ENCODE measurements around the gene SYNPO2.
"Not testable (repeated sequence)": the region's sequence is repeated elsewhere in the genome, so short reads cannot be mapped to it uniquely, and the experiment has no call there.

Gene SYNPO2

DNA sequence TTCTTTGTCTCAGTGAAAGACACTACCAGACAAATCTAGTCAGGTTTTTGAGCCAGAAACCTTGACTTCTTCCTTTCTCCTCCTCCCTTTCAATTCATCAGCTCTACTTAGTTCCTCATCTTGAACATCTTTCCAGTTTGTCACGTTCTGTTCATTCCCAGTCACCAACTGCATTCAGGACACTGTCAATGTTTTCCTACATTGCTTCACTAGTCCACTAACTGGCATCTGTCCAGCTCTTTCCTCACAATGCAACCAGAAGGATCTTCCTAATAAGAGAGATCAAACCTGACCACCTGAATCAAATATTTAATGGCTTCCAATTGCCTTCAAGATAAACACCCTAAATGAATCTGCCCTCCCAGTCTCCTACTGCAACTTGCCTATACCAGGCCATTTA, 52.5 kb downstream of the SYNPO2 start:
- DNase-seq: no peak

- no peak for DNase-seq
Observed at GRCh38 chr4:118941799-118942198, 53.1 kb downstream of the SYNPO2 start.

- DNase-seq: no peak
Observed at GRCh38 chr4:118942465-118942864, 53.8 kb downstream of the SYNPO2 start.

DNA sequence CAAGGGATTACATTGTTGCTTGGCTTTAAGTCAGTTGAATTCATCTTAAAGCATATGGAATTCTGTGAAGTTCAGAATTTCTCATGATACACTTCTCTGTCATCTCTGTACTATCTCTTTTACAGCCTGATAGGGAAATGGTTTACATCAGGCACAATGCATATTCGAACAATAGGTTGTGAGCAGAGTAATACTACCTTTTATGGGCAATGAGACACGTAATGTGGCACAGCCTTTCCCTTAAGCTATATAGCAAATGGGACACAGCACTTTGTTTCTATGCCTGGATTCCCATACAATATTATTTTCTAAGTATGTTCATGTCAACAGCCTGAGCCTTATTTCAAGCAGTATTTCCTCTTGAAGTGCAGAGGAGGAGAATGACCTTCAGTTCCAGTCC, 58.4 kb downstream of the SYNPO2 start:
- DNase-seq: no peak

DNA sequence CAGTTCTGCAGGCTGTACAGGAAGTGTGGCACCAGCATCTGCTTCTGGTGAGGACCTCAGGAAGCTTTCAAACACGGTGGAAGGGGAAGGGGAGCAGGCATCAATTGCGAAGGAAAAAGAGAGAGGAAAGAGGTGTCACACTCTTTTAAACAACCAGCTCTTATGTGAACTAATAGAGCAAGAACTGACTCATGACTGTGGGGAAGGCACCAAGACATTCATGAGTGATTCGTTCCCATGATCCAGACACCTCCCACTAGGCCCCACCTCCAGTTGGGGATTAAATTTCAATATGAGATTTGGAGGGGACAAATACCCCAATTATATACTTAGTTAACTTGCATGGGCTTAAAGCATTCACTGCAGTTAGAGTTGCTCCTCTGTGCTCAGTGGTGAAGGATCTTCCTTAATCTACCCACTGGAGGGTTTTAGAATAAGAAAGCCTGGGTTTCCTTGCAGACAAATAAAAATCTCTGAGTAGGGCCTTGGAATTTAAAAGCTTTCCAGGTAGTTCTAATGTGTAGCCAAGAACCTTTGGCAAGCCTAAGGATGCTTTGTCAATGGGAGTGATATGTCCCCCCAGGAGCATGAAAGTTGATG, 60.0 kb downstream of the SYNPO2 start:
- DNase-seq: no peak

DNA sequence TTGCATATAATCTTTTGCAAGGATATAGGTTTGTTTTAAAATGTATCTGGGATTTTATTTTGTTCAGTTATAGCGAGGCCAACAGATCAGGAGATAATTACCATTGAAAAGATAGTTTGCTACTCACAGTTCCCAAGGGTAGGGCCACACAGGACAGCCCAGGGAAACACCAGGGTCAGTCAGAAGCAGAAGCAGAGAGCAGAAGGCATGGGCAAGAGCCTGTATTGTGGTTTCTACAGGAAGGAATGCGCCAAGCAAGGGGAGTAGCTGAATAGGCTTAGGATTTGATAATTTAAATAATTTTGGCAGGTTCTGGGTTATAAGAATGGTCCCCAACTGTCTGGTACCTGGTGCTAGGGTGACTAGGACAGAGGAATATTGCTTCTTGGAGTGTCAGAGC, 61.6 kb downstream of the SYNPO2 start:
- DNase-seq: no peak

- no peak for DNase-seq
Observed at GRCh38 chr4:118950929-118951570, 62.4 kb downstream of the SYNPO2 start.

DNA sequence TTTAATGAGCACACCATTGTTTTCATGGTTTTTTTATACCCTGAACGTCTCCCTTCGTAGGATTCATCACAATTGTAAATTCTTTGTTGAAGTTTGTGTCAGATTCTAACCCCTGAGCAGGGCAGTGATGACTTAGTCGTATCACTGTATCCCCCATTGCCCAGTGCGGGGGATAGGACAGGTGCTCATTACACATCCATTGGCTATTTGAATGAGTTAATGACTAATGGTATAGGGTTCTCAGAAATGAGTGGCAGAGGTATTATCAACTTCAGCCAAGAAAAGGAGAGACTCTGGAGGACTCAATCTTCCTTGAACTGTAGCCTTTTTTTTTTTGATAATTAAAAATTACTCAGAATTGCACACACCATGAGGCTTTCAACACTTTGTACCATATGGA, 64.6 kb downstream of the SYNPO2 start:
- DNase-seq: no peak

- DNase-seq: no peak
Observed at GRCh38 chr4:118954246-118954645, 65.6 kb downstream of the SYNPO2 start.

DNA sequence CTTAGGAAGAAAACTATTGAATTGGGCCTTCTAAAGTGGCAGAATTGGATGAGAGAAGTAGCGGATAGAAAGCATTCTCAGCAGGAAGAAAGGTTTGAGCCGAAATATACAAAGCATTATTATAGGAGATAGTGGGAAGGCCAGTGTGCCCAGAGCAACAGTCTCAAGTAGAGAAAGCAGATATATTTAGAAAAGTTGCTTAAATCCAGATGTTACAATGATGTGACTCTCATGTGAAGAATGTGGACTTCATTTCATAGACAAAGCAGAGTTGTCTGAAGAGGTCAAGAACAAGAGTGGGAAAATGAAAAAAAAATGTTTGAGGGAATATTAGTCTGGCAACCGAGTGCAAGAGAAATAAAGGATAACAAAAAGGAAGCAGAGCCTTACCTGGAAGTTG, 66.9 kb downstream of the SYNPO2 start:
- no peak for DNase-seq

- DNase-seq: no peak
Observed at GRCh38 chr4:118957722-118958445, 69.2 kb downstream of the SYNPO2 start.

DNA sequence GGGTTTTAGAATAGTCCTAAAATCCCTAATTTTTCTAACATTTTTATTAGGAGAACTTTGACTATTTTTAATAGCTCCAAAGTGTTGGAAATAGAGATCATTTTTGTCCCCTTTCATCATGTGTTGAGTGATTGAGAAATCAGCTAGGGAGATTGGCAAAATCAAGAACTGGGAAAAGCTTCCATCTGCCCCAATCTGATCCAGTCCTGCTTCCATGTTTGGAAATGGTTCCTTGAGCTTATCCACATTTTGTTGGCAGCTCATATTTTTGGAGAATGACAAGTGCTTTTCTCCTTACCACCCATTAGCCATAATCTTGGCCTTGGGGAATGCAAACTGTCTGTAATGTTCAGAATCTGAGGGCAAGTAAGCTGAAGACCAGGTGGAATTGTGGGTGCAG, 73.9 kb downstream of the SYNPO2 start:
- no peak for DNase-seq

- no peak for DNase-seq
Observed at GRCh38 chr4:118964891-118965411, 76.3 kb downstream of the SYNPO2 start.

GRCh38 chr4:118967393-118967792, 78.7 kb downstream of the SYNPO2 start:
- DNase-seq: no peak

DNA sequence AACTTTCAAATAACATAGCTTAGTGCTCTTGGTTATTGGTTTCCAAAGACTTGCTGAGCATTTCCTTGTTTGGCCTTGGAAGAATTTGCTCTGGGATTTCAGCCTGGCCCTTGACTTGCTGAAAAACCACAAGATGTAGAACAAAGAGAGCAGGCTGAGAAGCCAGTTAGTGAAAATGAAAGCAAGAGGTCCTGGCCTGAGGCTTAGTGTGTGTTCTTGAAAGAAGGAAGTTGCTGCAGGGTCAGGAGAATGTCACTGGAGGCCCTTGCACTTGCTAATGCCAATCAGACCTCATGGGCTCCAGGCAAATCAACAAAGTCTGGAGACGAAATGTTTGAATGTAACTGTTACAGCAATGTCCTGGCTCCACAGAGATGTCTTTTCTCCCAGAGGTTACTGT, 79.4 kb downstream of the SYNPO2 start:
- DNase-seq: no peak

DNA sequence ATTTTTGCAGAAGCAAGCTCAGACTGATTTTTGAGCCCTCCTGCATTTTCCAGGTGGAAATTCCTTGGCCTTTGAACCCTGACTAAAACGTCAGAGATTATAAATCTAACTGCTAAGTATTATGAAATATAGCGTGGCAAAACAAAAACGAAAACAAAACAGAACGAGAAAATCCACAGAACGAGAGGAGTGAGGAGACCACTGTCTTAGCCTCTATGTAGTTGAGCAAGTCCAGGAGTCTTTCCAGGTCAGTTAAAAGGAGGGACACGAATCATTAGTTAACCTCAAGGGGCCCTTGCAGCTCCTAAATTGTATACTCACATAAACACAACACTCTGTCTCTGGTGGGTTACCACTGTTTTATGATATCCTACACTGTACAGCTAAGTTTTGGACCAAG, 80.2 kb downstream of the SYNPO2 start:
- DNase-seq: no peak

- no peak for DNase-seq
Observed at GRCh38 chr4:118969359-118969758, 80.7 kb downstream of the SYNPO2 start.

- DNase-seq: no peak
Observed at GRCh38 chr4:118972167-118972566, 83.5 kb downstream of the SYNPO2 start.

- no peak for DNase-seq
Observed at GRCh38 chr4:118973295-118973694, 84.6 kb downstream of the SYNPO2 start.

GRCh38 chr4:118974758-118975157, 86.1 kb downstream of the SYNPO2 start:
- no peak for DNase-seq

GRCh38 chr4:118975449-118976192, 87.0 kb downstream of the SYNPO2 start:
- no peak for DNase-seq

- not testable (repeated sequence) for DNase-seq
Observed at GRCh38 chr4:118976193-118976560, 87.5 kb downstream of the SYNPO2 start.

DNA sequence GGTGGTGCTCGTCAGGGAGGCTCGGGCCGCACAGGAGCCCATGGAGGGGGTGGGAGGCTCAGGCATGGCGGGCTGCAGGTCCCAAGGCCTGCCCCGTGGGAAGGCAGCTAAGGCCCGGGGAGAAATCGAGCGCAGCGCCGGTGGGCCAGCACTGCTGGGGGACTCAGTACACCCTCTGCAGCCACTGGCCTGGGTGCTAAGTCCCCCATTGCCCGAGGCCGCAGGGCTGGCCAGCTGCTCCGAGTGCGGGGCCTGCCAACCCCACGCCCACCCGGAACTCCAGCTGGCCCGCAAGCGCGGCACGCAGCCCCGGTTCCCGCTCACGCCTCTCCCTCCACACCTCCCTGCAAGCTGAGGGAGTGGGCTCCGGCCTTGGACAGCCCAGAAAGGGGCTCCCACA, 88.4 kb downstream of the SYNPO2 start:
- DNase-seq: not testable (repeated sequence)

DNA sequence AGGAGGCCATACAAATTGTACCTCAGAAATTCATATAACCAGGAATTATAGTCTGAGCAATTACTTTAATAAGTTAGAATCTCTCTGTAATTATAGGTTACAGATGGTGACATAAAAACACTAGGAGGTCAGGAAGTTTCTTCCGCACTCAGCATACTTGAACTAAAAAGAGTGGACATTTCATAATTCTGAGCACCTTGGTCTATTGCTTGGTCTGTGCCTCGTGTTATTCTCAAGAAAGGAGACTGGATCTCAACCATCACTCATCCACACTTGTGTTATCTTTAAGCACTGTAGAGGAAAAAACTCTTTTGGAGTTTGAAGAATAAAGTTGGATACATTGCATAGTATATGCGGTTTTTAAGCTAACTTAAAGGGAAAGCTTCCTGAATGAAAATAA, 91.1 kb downstream of the SYNPO2 start:
- DNase-seq: no peak

Data from activated T-cell treated with anti-CD3 and anti-CD28 coated beads for 4 hours (primary cell).